Measurements from ENCODE around the gene RAB9A. TPM values are rescaled to one million over a fixed set of nuclear protein-coding genes. Genes with fewer than 3 reads are reported as not detected.

The RAB9A gene
- total and polyA plus RNA-seq, 2 donors (not counting 3 experiments of a cell fraction or from before 2014, with no cell fraction given): 11.5 to 19.2 TPM

GRCh38 chrX:13652850-13653693 is 35.9 kb upstream of the RAB9A start, which contains the start of gene TCEANC:
TCEANC (plus strand) TSS chrX:13653141; CDS start chrX:13662509, 9,368 bp downstream.
- no peaks in the 10 kb centered on the region for H3K79me2 ChIP-seq (ENCODE audit: control insufficient read depth, insufficient read depth, low read length)
- peak within 1 kb of the TSS; percentile 84 for H3K4me2 ChIP-seq (ENCODE audit: insufficient read depth, low read length)
- no peaks in the 10 kb centered on the region for H3K27me3 ChIP-seq (ENCODE audit: control insufficient read depth in 2 of 2, insufficient read depth in 2 of 2, low read length in 2 of 2)
- H3K9me1 ChIP-seq (replicated peaks; ENCODE audit: control insufficient read depth, extremely low read depth, insufficient read depth, low read length): no peaks in the 10 kb centered on the region
- H3K9me3 ChIP-seq (replicated peaks; ENCODE audit: control insufficient read depth, insufficient read depth, low read length): no peaks in the 10 kb centered on the region
- FAIRE-seq: peak; percentile 100
- H4K20me1 ChIP-seq (replicated peaks; ENCODE audit: control insufficient read depth, extremely low read depth, insufficient read depth, low read length): no peaks in the 10 kb centered on the region
- ChIA-PET POLR2A (interaction anchor here (0.6 kb wide), 1 partner anchor 377 kb away, joined by 3 read pairs; the partner anchor contains the start of gene GEMIN8), CTCF (no interaction called here)
- no peaks in the 10 kb centered on the region for H3K36me3 ChIP-seq (ENCODE audit: control insufficient read depth in 2 of 2, extremely low read depth in 1 of 2, insufficient read depth in 2 of 2, low read length in 2 of 2)
- dilution Hi-C loops (cut with MboI; ENCODE audit: extremely low pct_ligation_motif_present, low sequenced_read_pairs): no loop called here
- TSS peak; percentile 79 for BruUV-seq (replicated peaks)
- H3K27ac ChIP-seq (ENCODE audit: insufficient read depth, low read depth, low read length): peak within 1 kb of the TSS; percentile 63
- intact Hi-C loops (cut with micrococcal nuclease): loop anchor here (1.0 to 2.0 kb wide), 5 partner anchors 36 to 702 kb away; partner anchors contain the start of genes OFD1, RAB9A and TRAPPC2
- peak within 1 kb of the TSS; percentile 86 for H3K9ac ChIP-seq (replicated peaks; ENCODE audit: extremely low read depth, insufficient read depth, low read length)
- DNase-seq (ENCODE audit: low read depth, low spot score): peak; percentile 95
- TF ChIP-seq POLR2A (IDR thresholded peaks at IDR 0.05; ENCODE audit: low read depth, low read length) (peak; percentile 59), MAX (IDR thresholded peaks at IDR 0.05; ENCODE audit: insufficient read depth, insufficient read length) (peak; percentile 99), JUN (IDR thresholded peaks at IDR 0.05; ENCODE audit: borderline replicate concordance, insufficient read depth, insufficient read length, low read depth) (peak; percentile 33), MYC (IDR thresholded peaks at IDR 0.05; ENCODE audit: low read depth, low read length) (no peak), CTCF (IDR thresholded peaks at IDR 0.05; ENCODE audit: extremely low read depth in 1 of 2, insufficient read depth in 1 of 2, low read depth in 1 of 2, low read length in 2 of 2) (no peak), EZH2 (IDR thresholded peaks at IDR 0.05; ENCODE audit: borderline replicate concordance, low read depth, low read length, severe bottlenecking) (no peak), GATA2 (IDR thresholded peaks at IDR 0.05; ENCODE audit: insufficient read depth, insufficient read length, low read depth, low read length) (no peak), FOS (IDR thresholded peaks at IDR 0.05; ENCODE audit: borderline replicate concordance, insufficient read depth, low read length) (peak; percentile 73), POLR2AphosphoS5 (IDR thresholded peaks at IDR 0.05; ENCODE audit: insufficient read depth, low read depth, low read length) (peak; percentile 68)
- H2AFZ ChIP-seq (ENCODE audit: low read depth, low read length): peak within 1 kb of the TSS; percentile 60
- peaks cover 7% of the 10 kb centered on the region for H3K4me1 ChIP-seq (ENCODE audit: control insufficient read depth, extremely low read depth, insufficient read depth, low read length)
- peak within 1 kb of the TSS; percentile 33 to 89 (median 87) for H3K4me3 ChIP-seq (replicated peaks in 1 of 3; ENCODE audit: insufficient read depth in 1 of 3, low read depth in 1 of 3, low read length in 3 of 3)
